HG03280 (cell line): ENCODE data around the gene SRCAP.

Source experiments
- ATAC-seq: cut with Tn5 transposase; IDR thresholded peaks from one replicate; pipeline ENCODE4 v1.9.1; 2021; ENCODE audit warnings: mild to moderate bottlenecking, moderate library complexity; ENCODE audit not compliant: unreplicated experiment

Gene SRCAP

GRCh38 chr16:30771726-30772125, 72.8 kb downstream of the SRCAP start:
- no peak for ATAC-seq

DNA sequence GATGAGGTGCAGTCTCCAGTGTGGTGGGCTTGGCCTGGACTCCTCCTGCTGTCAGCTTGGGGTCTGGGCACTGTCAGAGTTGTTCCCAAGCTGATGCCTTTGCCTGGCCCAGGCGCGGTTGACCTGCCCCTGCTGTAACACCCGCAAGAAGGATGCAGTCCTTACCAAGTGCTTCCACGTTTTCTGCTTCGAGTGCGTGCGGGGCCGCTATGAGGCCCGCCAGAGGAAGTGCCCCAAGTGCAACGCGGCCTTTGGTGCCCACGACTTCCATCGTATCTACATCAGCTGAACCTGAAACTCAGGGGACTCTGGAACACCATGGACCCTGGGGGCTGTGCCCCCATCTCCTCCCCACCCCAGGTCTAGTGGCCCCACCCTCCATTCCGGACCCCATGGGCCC, 74.9 kb downstream of the SRCAP start:
- no peak for ATAC-seq

DNA sequence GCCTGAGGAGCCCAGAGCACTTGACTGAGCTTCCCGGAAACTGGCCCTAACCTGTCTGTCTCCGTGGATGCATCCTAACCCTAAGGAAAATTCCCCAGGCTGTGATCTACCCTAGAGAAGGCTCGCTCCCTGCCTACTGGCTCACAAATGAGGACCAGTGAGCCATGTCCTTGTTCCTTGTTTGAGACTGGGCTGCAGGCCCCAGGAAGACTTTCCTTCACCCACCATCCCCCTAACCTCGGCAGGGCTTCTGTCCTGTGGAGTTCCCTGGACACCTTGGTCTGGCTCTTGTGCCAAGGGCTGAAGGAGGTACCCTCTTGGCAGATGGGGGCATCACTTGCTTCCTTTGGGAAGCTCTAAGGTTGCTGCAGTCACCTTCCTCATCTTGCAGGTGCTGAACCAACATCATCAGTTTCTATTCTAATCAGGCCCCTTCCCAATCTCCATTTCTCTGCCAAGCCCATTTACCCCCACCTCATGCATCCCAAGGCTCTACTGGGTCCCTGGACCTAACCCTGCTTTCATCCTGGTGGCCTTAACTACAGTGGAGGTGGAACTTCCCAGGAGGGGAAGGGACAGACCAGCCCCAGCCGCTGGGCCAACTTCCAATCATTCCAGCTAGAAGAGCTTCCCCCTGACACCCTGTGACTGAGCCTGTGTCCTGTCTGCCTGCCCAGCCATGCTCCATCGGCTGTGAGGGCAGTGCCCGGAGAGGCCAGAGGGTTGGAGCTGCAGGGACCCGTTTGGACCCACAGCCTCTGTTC, 75.6 kb downstream of the SRCAP start:
- ATAC-seq = no peak

GRCh38 chr16:30775131-30775391, 76.1 kb downstream of the SRCAP start:
- no peak for ATAC-seq

DNA sequence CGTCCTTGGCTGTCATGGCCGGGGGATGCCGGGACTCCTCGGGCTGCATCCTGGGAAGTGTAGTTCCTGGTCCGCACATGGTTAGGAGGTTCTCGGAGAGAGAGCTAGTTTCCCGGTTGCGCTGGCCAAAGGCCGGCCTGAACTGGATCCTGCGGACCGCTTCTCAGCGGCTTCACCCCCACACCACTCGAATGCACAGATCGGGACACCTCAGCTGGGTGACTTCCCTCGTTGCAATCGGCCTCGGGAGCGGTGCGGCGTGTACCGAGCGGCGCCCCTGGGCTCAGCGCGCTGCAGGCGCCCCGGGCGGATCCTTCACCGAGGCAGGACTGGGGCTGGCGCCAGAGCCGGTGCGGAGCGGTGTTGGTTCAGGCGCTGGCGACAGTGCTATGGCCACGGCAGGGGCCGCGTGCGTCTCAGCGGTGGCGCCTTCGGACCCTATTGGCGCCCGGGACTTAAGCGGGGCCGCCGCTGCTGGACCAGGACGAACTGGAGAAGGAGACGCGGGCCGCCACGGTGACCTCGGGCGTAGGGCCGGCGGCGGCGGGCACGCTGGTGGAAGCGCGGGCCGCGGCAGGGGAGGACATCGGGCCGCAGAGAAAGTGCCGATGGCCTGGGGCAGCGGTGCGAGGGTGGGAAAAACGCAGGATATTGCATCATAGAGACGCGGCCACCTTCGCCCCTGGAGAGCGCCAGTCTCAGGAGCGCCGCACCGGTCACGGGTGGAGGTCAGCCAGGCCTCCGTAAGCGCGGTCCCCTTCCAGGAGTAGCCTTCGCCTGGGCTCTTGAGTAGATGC, 76.6 kb downstream of the SRCAP start:
- ATAC-seq = no peak

GRCh38 chr16:30777591-30778297, 78.8 kb downstream of the SRCAP start:
- ATAC-seq = no peak

- ATAC-seq = no peak
Observed at GRCh38 chr16:30778549-30779244, 79.7 kb downstream of the SRCAP start.

DNA sequence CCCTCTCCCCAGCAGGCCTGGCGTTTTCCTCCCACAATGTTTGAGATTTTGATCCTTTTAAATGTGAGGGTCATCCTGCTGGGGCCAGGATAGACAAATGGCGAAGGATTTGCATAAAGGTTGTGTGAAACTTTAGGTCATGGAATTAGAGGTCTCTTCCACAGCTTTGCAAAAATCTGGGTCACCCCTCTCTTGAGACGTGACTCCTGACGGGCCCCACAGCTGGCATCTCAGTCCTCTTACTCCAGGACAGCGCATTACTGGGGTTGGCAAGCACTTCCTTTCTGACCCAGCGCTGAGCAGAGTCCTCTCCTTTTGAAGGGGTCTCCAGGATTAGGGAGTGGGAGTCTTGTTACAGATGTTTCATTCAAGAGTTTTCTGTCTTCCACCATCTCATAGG, 80.6 kb downstream of the SRCAP start:
- no peak for ATAC-seq

DNA sequence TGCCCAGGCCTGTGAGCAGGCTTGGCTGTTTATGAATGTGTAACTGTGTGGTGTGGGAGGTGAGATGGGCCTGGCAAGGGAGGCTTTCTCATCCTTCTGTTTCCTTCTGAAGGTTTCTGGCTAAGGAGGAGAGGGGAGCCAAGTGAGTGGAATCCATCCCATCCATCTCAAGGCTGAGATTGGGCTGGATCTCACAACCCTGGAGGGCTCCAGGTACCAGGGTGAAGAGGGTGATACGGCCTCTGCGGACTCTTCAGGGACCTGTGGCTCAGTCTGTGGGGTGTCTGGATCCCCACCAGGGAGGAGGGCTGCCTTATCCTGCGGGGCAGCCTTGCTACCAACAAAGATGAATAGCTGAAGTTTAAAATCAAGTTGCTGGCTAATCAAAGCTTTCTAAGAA, 81.0 kb downstream of the SRCAP start:
- ATAC-seq = no peak

DNA sequence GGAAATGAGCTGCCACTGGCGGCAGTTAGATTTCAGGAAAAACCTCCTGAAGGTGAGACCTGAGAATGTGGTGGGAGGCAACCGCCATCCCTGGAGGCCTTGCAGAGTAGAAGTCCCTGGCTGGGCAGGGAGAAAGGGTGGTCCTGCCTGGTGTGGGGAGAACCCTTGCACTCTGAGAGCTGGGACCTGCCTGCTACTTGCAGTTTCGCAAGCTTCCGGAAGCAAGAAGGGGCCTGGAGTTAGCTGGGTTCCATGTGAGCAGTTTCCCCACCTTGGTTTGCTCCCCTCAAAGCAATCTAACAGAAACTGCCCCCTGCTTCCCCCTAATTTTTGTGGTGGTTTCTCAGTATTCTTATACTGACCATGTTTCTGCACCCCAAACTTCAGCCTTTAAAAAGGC, 81.6 kb downstream of the SRCAP start:
- ATAC-seq = no peak

DNA sequence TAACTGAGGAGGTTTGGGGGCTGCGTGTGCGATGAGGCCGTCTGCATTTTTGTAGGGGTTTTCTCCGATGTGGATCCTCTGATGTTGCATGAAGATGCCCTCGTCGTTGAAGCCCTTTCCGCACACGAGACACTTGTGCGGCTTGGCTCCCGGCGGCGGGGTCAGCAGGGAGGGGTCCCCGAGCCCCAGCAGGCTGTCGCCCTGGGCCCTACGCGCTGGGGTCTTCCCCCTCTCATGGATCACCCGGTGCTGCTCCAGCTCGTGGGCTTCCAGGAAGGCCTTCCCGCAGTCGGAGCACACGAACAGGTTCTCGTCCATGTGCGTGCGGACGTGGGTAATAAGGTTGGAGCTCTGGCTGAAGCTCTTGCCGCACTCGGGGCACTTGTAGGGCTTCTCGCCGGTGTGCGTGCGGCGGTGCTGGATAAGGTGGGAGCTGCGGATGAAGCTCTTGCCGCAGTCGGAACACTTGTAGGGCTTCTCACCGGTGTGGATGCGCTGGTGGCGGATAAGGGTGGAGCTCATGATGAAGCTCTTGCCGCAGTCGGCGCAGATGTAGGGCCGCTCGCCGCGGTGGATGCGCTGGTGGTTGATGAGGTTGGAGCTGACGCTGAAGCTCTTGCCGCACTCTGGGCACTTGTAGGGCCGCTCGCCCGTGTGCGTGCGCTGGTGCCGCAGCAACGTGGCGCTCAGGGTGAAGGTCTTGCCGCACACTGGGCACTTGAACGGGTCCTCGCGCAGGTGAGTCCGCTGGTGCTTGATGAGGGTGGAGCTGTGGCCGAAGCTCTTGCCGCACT, 83.7 kb downstream of the SRCAP start:
- ATAC-seq = no peak

- no peak for ATAC-seq
Observed at GRCh38 chr16:30783280-30784109, 84.5 kb downstream of the SRCAP start.

- ATAC-seq = no peak
Observed at GRCh38 chr16:30784215-30784614, 85.2 kb downstream of the SRCAP start.

DNA sequence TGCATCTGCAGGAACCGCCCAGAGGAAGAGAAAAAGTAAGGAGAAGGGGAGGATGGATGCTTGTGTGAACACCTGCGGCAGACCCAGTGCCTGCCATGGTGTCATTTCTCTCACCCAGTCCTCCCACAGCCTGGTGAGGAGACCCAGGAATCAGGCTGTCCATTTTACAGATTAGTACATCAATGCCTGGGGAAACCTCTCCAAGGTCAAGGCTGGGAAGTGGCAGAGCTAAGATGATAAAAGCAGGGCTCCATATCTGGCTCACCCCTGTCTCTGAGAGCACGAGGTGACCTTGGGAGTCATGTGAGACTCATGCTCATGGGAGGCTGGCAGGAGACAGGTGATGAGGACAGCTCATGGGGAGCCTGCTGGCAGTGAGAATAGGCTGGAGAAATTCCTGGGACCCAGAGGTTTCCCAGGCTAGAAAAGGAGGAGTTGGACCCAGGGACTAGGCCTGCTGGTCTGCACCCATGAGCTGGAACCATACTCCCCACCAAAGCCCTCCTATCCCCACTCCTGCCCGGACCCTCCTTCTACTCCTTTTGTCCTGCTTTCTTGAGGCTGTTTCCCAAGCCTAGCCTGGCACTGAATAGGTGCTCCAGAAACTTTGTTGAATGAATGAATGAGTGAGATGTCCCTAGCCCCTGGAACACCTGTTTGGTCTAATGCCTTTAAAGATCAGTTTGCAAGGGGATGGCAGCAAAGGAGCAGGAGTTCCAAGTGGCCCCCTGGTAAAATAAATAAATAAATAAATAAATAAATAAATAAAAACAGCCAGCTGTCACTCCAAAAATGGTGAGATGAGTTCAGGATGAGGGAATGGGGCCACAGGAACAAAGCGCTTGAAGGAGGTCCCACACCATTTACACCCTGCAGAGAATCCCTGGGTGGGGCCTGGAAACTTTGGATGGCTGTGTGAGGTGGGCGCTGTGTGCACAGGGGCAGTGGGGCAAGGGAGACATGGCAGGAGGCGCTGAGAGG, 86.4 kb downstream of the SRCAP start:
- ATAC-seq = no peak

DNA sequence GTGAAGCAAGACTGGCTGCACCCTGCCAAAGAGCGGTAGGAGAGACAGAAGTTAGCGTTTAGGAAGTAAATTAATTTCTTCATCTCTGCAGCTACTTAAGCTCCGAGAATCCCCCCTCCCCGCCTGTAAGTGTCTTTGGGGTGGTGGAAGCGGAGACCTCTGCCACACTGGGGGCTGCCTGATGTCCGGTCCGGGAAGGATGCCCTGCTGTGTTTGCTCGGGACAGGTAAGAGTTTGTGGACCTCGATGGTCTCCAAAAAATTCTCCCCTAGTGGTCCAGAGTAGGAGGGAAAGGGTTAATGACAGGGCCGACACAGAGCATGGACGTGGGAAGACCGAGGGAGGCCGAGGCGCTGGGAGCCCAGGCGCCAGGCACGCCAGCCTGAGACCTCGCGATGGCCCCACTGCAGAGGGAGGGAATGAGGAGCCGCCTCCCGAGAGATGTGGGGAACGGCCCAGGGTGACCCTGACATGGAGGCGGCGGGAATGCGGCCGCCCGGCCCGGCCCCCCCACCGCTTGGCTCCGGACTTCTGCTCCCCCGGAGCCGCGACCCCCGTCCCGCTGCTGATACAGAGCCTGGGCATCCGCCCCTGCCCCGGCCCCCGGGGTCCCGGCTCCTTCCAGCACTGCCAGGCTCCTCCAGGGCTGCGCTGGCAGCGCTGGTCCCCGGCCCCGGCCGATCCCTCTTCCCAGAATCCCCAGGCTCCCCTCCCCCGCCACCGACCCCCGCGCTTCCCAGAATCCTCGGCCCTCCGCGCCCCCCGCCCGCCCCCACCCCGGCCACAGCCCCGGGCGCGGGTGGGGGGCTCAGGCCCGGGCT, 87.4 kb downstream of the SRCAP start:
- ATAC-seq = no peak

GRCh38 chr16:30786936-30787612, 88.1 kb downstream of the SRCAP start, which contains the start of gene ZNF629:
ZNF629 (minus strand) TSS chr16:30787205; CDS start chr16:30784482, 2,723 bp downstream.
- no peak for ATAC-seq
